HG03521 (cell line): ENCODE results near the gene SNTG2.

Source experiments
- ATAC-seq: cut with Tn5 transposase; IDR thresholded peaks from one replicate; pipeline ENCODE4 v1.9.1; 2021; ENCODE audit warnings: mild to moderate bottlenecking, moderate library complexity; ENCODE audit not compliant: unreplicated experiment

SNTG2 gene

DNA sequence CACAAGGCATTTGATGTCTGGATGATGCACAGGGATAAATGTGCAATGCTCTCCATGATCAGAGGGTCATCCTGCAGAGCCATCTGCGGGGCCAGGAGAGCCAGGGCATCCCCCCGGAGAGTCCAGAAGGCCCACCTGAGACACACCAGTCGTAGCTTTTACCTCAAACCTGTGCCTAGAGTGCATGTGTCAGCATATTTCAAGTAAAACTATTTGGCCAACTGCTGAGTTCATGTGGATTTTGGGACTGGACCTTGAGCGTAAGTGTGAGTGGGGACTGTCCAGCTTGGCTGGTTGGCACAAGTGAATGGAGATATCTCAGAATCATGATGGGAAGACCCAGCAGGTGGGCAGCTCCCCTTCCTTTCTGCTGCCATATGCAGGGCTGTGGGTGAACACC, 314.8 kb downstream of the SNTG2 start:
- ATAC-seq: no peak

- no peak for ATAC-seq
Measured at GRCh38 chr2:1266351-1266750, 315.7 kb downstream of the SNTG2 start.

GRCh38 chr2:1268034-1268433, 317.4 kb downstream of the SNTG2 start:
- no peak for ATAC-seq

- ATAC-seq: no peak
Measured at GRCh38 chr2:1269812-1270211, 319.2 kb downstream of the SNTG2 start.

GRCh38 chr2:1272835-1273234, 322.2 kb downstream of the SNTG2 start:
- ATAC-seq: no peak

- ATAC-seq: no peak
Measured at GRCh38 chr2:1277634-1278033, 327.0 kb downstream of the SNTG2 start.

GRCh38 chr2:1278125-1278524, 327.5 kb downstream of the SNTG2 start:
- no peak for ATAC-seq

- no peak for ATAC-seq
Measured at GRCh38 chr2:1278861-1279260, 328.2 kb downstream of the SNTG2 start.

- ATAC-seq: no peak
Measured at GRCh38 chr2:1282552-1282951, 331.9 kb downstream of the SNTG2 start.

DNA sequence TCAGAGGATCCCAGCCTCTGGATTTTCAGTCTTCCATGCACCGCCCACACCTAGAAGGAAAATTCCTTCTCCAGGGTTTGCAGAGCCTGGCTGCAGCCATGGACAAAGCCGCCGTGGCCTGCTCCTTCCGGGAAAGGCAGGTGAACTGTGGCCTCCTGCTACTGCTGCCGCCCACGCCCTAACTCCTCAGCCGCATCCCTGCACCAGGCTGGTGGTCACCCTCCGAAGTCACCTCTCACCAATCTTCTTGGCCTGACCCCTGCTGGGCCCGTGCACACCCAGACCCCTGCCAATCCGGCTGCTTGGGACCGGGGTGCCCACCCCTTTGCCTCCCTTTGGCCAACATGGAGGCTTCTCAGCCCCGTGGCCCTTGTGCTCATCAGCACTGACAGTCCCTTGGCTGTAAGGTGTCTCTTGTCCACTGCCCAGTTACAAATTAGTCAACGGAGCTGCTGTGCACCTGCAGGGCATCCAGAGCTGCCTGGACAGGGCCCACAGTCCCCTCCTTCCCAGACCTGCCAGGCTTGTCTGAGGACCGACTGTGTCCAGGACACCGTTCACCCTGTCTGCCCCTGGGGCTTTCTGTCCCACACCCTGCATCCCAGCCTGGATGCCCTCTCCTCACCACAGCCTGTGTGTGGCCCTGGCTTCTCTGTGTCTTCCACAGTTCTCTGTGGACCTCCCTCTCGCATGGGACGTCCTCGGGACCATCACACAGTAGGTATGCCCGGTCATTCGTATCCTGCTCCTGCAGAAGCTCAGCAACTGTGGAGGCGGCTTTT, 332.6 kb downstream of the SNTG2 start:
- no peak for ATAC-seq

- ATAC-seq: no peak
Measured at GRCh38 chr2:1283871-1284270, 333.2 kb downstream of the SNTG2 start.

GRCh38 chr2:1286929-1287328, 336.3 kb downstream of the SNTG2 start:
- ATAC-seq: no peak

DNA sequence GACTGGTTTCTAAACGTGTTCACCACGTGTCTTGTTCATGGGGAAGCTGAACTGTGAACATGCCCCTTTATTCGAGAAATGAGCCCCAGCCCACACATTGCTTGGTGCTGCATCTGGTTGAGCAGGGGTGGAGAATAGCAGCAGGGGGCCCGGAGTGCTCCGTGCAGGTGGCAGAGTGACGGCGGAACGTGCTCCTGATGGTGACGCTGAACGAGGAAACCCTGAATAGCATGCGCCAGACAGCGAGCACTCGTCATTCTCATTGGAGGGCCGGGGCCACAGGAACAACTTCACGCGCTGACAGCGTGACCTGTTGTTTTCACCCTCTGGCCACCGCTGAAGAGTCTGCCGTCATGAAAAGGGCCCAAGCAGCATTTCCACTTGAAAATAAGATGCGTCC, 336.8 kb downstream of the SNTG2 start:
- ATAC-seq: no peak

- no peak for ATAC-seq
Measured at GRCh38 chr2:1294900-1295299, 344.3 kb downstream of the SNTG2 start.

GRCh38 chr2:1295740-1296139, 345.1 kb downstream of the SNTG2 start:
- ATAC-seq: no peak

DNA sequence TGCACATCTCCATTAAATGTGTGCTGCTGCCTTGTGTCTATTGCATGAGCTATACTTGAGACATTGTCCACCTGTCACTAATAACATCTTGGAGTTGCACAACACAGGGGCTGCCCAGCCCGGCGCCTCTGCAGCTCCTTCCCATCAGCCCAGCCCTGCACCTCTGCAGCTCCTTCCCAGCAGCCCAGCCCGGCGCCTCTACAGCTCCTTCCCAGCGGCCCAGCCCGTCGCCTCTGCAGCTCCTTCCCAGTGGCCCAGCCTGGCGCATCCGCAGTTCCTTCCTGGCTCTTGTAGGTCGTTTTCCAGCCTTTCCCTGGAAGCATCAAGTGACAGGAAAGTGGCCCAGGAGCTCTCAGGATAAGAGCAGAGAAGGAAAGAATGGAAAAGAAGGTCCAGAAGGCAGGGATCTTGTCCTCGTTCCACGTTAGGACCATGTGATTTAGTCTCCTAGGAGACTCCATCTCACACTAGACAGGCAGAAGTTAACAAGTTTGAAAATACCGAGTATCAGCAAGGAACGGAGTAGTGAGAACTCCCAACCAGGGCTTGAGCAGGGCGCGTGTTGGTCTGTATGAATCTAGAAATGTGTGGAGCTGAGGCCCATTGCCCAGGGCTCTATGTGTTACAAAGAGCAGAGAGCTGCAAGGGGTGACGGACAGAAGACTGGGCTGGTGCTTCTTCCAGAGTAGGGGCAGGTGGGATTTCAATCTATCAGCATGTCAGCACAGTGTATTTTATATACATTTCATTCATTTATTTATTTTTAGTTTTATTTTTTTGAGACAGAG, 346.9 kb downstream of the SNTG2 start:
- ATAC-seq: no peak

- ATAC-seq: no peak
Measured at GRCh38 chr2:1299043-1299442, 348.4 kb downstream of the SNTG2 start.

GRCh38 chr2:1300284-1300683, 349.6 kb downstream of the SNTG2 start:
- ATAC-seq: no peak

DNA sequence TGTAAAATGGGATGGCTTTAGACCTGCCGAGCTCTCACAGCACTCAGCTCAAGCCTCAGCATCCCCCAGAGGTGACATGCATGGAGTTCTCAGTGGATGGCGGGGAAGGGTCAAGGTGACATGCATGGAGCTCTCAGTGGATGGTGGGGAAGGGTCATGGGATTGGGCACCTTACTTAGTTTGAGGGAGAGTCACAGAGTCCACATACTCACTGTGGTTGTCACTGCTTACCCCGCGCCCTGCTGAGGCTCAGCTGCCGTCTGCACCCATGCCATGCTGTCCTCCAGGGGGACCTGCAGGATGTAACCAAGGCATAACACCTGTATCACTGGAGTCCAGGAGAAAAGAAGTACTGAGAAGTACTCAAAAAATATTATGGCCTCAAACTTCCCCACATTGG, 350.4 kb downstream of the SNTG2 start:
- ATAC-seq: no peak

DNA sequence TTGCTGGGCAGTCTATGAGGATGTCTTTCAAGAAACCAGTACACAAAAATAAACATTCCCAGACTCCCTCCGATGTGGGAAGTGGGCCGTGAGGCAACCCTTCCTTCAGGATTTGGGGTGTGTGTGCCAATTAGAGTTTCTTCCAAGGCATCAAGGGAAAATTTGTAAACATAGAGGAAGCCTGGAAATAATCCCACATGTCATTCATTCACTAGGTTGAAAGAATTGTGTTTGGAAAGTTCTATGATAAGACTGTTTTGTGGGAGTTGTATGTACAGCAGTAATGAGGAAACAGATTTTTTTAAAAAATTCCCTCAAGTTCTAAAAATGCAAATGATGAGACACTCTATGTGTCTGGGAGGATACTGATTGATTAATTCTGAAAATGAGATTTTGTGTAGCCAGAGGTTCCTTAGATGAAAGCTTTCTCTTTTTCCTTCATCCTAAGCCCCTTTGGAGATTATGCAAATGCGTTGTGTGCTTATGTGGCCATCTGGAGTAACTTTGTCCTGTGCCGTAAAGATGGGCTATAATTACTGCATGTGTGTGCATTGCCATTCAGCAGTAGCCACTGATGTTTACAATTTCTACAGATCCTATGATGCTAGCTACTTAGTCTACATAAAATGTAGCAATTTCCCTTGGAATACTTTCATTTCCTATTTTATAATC, 354.8 kb downstream of the SNTG2 start:
- ATAC-seq: no peak

- no peak for ATAC-seq
Measured at GRCh38 chr2:1306014-1306686, 355.5 kb downstream of the SNTG2 start.
